Measurements from ENCODE around the gene GAST.

DNA sequence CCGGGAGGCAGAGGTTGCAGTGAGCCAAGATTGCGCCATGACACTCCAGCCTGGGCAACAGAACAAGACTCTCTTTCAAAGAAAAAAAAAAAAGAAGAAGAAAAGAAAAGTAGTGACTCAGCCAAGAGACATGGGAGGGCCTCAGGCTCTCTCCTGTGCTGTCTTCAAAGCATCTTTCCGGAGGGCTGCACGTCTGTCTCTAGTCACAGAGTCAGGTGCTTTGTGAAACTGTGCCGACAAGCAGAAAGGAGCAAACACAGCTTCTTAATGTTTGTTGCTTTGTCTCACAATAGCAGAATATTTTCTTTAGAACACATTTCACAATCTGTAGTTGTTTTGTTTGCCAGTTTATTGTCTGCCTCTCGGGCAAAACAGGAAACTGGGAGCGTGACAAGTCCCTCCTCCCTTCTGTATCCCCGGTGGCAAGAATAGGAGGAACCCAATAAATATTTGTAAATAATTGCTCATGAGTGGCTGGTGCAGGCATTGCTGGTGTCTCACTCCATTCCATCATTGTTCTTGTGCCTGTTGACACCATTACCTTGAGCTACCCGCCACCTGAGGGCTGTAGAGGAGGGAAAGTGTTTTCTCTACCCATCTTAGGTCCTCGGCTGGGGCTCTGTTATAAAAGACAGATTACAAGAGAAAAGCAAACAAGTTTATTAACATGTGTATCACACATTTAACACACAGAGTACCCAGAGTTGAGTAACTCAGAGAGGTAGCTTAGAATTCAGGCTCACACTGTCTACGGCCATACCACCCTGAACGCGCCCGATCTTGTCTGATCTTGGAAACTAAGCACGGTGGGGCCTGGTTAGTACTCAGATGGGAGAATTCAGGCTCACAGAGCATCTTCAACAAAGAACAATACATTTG lies 5.5 kb downstream of the GAST start:
- TF ChIP-seq, protein P1, sequence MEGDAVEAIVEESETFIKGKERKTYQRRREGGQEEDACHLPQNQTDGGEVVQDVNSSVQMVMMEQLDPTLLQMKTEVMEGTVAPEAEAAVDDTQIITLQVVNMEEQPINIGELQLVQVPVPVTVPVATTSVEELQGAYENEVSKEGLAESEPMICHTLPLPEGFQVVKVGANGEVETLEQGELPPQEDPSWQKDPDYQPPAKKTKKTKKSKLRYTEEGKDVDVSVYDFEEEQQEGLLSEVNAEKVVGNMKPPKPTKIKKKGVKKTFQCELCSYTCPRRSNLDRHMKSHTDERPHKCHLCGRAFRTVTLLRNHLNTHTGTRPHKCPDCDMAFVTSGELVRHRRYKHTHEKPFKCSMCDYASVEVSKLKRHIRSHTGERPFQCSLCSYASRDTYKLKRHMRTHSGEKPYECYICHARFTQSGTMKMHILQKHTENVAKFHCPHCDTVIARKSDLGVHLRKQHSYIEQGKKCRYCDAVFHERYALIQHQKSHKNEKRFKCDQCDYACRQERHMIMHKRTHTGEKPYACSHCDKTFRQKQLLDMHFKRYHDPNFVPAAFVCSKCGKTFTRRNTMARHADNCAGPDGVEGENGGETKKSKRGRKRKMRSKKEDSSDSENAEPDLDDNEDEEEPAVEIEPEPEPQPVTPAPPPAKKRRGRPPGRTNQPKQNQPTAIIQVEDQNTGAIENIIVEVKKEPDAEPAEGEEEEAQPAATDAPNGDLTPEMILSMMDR (IDR thresholded peaks at IDR 0.05 in 2 of 3, conservative IDR thresholded peaks at IDR 0.05 in 1 of 3; ENCODE audit: borderline replicate concordance in 1 of 3, insufficient read depth in 1 of 3, low read depth in 2 of 3, low read length in 2 of 3), result no peak
- no peak for TF ChIP-seq POLR2A (IDR thresholded peaks at IDR 0.05; ENCODE audit: borderline replicate concordance, extremely low read depth, insufficient read depth, insufficient read length)
- TF ChIP-seq SP1 (IDR thresholded peaks at IDR 0.05; ENCODE audit: low read depth), result no peak
- TF ChIP-seq POLR2AphosphoS5 (IDR thresholded peaks at IDR 0.05; ENCODE audit: low read depth, low read length), result no peak
- no peak for TF ChIP-seq FOSL1 (IDR thresholded peaks at IDR 0.05; ENCODE audit: low read depth)
- TF ChIP-seq JUND (IDR thresholded peaks at IDR 0.05), result no peak
- no peak for TF ChIP-seq EZH2 (IDR thresholded peaks at IDR 0.05)
- TF ChIP-seq YY1 (IDR thresholded peaks at IDR 0.05; ENCODE audit: extremely low read depth, insufficient replicate concordance, low read depth, low read length), result no peak

Data from HCT116 (cell line).